Measurements from ENCODE around the gene NHEJ1.

DNA sequence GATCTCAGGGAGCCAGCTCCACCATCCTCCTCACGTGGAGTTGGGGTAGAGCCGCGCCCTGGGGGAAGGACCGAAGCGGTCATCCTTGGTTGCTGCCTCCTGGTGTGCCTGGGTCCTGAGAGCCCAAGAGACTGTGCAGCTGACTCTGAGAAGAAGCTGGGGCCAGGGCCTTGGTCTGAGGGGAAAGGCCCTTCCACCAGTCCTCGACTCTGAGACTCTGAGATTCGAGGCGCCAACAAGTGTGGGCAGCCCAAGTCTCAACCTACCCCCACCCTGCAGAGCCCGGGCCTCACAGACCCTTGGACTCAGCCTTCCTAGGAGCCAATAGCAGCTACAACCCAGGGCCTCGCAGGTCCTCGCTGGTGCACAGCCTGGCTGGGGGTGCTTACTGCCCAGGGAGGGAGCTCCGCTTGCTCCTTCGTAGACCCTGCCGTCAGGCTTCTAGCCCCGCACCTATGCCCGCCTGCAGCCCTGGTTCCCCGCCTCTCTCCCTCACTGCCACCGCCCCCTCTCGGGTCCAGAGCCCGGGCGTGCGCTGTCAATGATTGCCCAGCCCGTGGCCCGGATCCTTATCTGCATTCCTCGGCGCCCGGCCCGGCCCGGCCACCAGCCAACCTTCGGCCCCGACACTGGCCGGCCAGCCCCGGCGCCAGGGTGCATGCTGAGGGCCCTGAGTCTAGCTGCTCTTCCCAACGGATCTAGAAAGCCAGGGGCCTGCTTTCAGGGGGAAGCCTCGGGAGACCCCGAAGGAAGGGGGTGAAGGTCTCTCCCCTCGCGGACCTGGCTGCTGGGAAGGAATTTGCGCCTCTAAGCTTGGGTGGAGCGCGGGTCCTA is 101.9 kb downstream of the NHEJ1 start:
- TF ChIP-seq, protein P1, sequence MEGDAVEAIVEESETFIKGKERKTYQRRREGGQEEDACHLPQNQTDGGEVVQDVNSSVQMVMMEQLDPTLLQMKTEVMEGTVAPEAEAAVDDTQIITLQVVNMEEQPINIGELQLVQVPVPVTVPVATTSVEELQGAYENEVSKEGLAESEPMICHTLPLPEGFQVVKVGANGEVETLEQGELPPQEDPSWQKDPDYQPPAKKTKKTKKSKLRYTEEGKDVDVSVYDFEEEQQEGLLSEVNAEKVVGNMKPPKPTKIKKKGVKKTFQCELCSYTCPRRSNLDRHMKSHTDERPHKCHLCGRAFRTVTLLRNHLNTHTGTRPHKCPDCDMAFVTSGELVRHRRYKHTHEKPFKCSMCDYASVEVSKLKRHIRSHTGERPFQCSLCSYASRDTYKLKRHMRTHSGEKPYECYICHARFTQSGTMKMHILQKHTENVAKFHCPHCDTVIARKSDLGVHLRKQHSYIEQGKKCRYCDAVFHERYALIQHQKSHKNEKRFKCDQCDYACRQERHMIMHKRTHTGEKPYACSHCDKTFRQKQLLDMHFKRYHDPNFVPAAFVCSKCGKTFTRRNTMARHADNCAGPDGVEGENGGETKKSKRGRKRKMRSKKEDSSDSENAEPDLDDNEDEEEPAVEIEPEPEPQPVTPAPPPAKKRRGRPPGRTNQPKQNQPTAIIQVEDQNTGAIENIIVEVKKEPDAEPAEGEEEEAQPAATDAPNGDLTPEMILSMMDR (IDR thresholded peaks at IDR 0.05) = no peak
- TF ChIP-seq, protein P2, sequence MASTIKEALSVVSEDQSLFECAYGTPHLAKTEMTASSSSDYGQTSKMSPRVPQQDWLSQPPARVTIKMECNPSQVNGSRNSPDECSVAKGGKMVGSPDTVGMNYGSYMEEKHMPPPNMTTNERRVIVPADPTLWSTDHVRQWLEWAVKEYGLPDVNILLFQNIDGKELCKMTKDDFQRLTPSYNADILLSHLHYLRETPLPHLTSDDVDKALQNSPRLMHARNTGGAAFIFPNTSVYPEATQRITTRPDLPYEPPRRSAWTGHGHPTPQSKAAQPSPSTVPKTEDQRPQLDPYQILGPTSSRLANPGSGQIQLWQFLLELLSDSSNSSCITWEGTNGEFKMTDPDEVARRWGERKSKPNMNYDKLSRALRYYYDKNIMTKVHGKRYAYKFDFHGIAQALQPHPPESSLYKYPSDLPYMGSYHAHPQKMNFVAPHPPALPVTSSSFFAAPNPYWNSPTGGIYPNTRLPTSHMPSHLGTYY (CRISPR knock-in tag; IDR thresholded peaks at IDR 0.05) = no peak
- TF ChIP-seq ZNF263 (CRISPR knock-in tag; IDR thresholded peaks at IDR 0.05; ENCODE audit: low read depth) (no peak), CREB1 (CRISPR knock-in tag; IDR thresholded peaks at IDR 0.05) (no peak), SP1 (CRISPR knock-in tag; conservative IDR thresholded peaks at IDR 0.05) (no peak), ATF1 (CRISPR knock-in tag; IDR thresholded peaks at IDR 0.05) (no peak), TP53 (CRISPR knock-in tag; IDR thresholded peaks at IDR 0.05) (no peak)
- TF ChIP-seq, protein P3, sequence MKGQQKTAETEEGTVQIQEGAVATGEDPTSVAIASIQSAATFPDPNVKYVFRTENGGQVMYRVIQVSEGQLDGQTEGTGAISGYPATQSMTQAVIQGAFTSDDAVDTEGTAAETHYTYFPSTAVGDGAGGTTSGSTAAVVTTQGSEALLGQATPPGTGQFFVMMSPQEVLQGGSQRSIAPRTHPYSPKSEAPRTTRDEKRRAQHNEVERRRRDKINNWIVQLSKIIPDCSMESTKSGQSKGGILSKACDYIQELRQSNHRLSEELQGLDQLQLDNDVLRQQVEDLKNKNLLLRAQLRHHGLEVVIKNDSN (CRISPR knock-in tag; IDR thresholded peaks at IDR 0.05) = no peak
- TF ChIP-seq, protein P4, sequence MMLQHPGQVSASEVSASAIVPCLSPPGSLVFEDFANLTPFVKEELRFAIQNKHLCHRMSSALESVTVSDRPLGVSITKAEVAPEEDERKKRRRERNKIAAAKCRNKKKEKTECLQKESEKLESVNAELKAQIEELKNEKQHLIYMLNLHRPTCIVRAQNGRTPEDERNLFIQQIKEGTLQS (CRISPR knock-in tag; conservative IDR thresholded peaks at IDR 0.05) = no peak
- TF ChIP-seq, protein P5, sequence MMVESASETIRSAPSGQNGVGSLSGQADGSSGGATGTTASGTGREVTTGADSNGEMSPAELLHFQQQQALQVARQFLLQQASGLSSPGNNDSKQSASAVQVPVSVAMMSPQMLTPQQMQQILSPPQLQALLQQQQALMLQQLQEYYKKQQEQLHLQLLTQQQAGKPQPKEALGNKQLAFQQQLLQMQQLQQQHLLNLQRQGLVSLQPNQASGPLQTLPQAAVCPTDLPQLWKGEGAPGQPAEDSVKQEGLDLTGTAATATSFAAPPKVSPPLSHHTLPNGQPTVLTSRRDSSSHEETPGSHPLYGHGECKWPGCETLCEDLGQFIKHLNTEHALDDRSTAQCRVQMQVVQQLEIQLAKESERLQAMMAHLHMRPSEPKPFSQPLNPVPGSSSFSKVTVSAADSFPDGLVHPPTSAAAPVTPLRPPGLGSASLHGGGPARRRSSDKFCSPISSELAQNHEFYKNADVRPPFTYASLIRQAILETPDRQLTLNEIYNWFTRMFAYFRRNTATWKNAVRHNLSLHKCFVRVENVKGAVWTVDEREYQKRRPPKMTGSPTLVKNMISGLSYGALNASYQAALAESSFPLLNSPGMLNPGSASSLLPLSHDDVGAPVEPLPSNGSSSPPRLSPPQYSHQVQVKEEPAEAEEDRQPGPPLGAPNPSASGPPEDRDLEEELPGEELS (CRISPR knock-in tag; IDR thresholded peaks at IDR 0.05) = no peak
